NT2/D1 (cell line): ENCODE results near the gene SVBP.

Experiments used
- SUZ12 ChIP-seq: IDR thresholded peaks from 2 replicates; pipeline ENCODE4 v1.6.1; 2011; ENCODE audit not compliant: insufficient read length, insufficient read depth; ENCODE audit errors: extremely low read depth
- YY1 ChIP-seq: IDR thresholded peaks from 2 replicates; pipeline ENCODE4 v1.6.1; 2011; ENCODE audit not compliant: insufficient read length, insufficient read depth
- ZNF274 ChIP-seq: IDR thresholded peaks from 2 replicates; pipeline ENCODE4 v1.6.1; 2011; ENCODE audit warnings: mild to moderate bottlenecking, low read depth, low read length

- TF ChIP-seq ZNF274: no peak
- TF ChIP-seq YY1: no peak
- no peak for TF ChIP-seq SUZ12
Measured at GRCh38 chr1:42768172-42768571, 49.0 kb downstream of the SVBP start.
